Measurements from ENCODE around the gene PKNOX2.

GRCh38 chr11:125308246-125308645 is 143.7 kb downstream of the PKNOX2 start:
- TF ChIP-seq CTCF (IDR thresholded peaks at IDR 0.05) (no peak), POLR2A (IDR thresholded peaks at IDR 0.05) (no peak)

Measured in lower leg skin (tissue), 3 donors.